Naive thymus-derived CD8-positive, alpha-beta T cell (primary cell): ENCODE data around the gene RHO. TPM values are rescaled to one million over a fixed set of nuclear protein-coding genes. Genes with fewer than 3 reads are reported as not detected.
A peak's percentile ranks its signal among the peaks of the same experiment; 100 is the strongest.
"Not testable (repeated sequence)": the region's sequence is repeated elsewhere in the genome, so short reads cannot be mapped to it uniquely, and the experiment has no call there.

ENCODE experiments used
- ATAC-seq, 2 donors: fragments of 150-1000 bp; cut with Tn5 transposase in 1 of 2; sonication (Bioruptor Pico), chemical (Tn5 transposase) in 1 of 2; 1 replicate in 1 of 2; 2 replicates in 1 of 2; pipeline ENCODE4 v1.10.0; 2021; ENCODE audit warnings: mild to moderate bottlenecking in 2 of 2, moderate library complexity in 2 of 2
- POLR2A ChIA-PET: fragments of 350-600 bp; sonication (Branson Sonifier 250); formaldehyde crosslinking; loops from one replicate; lab custom pipeline; 2021; ENCODE audit warnings: antibody characterized with exemption; lab: Charles Lee
- DNase-seq, 10 donors: peaks; one replicate each; pipeline versions ENCODE4 v3.0.0 to v3.0.0-alpha.2; 2020 to 2022
- H3K27ac Mint-ChIP-seq, 10 donors: one replicate each; pipeline ENCODE4 v1.8.0; 2020 to 2022; ENCODE audit warnings: mild to moderate bottlenecking in 10 of 10, mixed read lengths in 10 of 10, moderate library complexity in 4 of 10, inconsistent platforms in 1 of 10
- H3K27me3 Mint-ChIP-seq, 5 donors: one replicate each; pipeline ENCODE4 v1.8.0; 2021 to 2022; ENCODE audit warnings: mixed read lengths in 5 of 5
- H3K36me3 Mint-ChIP-seq, 3 donors: one replicate each; pipeline ENCODE4 v1.8.0; 2020 to 2022; ENCODE audit warnings: mixed read lengths in 3 of 3, mild to moderate bottlenecking in 2 of 3, inconsistent platforms in 1 of 3
- H3K4me1 Mint-ChIP-seq, 4 donors: one replicate each; pipeline ENCODE4 v1.8.0; 2021 to 2022; ENCODE audit warnings: mixed read lengths in 4 of 4
- H3K4me3 Mint-ChIP-seq, 10 donors: one replicate each; pipeline ENCODE4 v1.8.0; 2020 to 2022; ENCODE audit warnings: mild to moderate bottlenecking in 10 of 10, mixed read lengths in 10 of 10, moderate library complexity in 6 of 10, inconsistent platforms in 1 of 10
- H3K9me3 Mint-ChIP-seq, 9 donors: one replicate each; pipeline ENCODE4 v1.8.0; 2020 to 2022; ENCODE audit warnings: mixed read lengths in 9 of 9, mild to moderate bottlenecking in 3 of 9, inconsistent platforms in 1 of 9, moderate library complexity in 1 of 9
- polyA plus RNA-seq, 3 donors: library from polyadenylated mRNA; unstranded; fragments of 300-500 nt; fragmentation: Illumina TruSeq; gene quantifications; one replicate each; pipeline ENCODE4 v1.2.3, GENCODE V29; 2021
- total RNA-seq, 8 experiments: library from RNA in 2 of 8; stranded (reverse) in 2 of 8; gene quantifications; one replicate each; pipeline ENCODE4 v1.2.3 and lab custom pipeline; 2021 to 2026

RHO gene
- total and polyA plus RNA-seq, 5 experiments from 2014 or later = 0.13 TPM; not detected in 4

GRCh38 chr3:129515821-129516432 is 12.5 kb upstream of the RHO start:
- H3K4me3 Mint-ChIP-seq, H3K36me3 Mint-ChIP-seq, H3K4me1 Mint-ChIP-seq, DNase-seq, ATAC-seq, H3K27me3 Mint-ChIP-seq, POLR2A ChIA-PET, H3K9me3 Mint-ChIP-seq: not testable (repeated sequence)
- H3K27ac Mint-ChIP-seq = peak overlapping the region in 1 of 10 donors; percentile 74

- DNase-seq = no peak
- H3K4me1 Mint-ChIP-seq = no peaks in the 10 kb centered on the region
- H3K9me3 Mint-ChIP-seq = no peaks in the 10 kb centered on the region
- no peak overlapping the region for H3K4me3 Mint-ChIP-seq
- POLR2A ChIA-PET = no interaction called here
- H3K27me3 Mint-ChIP-seq = no peaks in the 10 kb centered on the region
- H3K27ac Mint-ChIP-seq = peak overlapping the region in 2 of 10 donors; percentile 28 to 59
- ATAC-seq = no peak
- H3K36me3 Mint-ChIP-seq = peaks cover 0 to 2% (median 0%) of the 10 kb centered on the region in 3 donors
These were observed 10.9 kb upstream of the RHO start for GRCh38 chr3:129517516-129517915.

GRCh38 chr3:129518038-129518561 is 10.3 kb upstream of the RHO start:
- Mint-ChIP-seq H3K4me3 (no peak overlapping the region), H3K4me1 (no peaks in the 10 kb centered on the region), H3K9me3 (no peaks in the 10 kb centered on the region), H3K36me3 (peaks cover 0 to 2% (median 0%) of the 10 kb centered on the region in 3 donors), H3K27me3 (no peaks in the 10 kb centered on the region), H3K27ac (peak overlapping the region in 1 of 10 donors; percentile 59)
- DNase-seq = no peak
- no peak for ATAC-seq
- POLR2A ChIA-PET = no interaction called here

GRCh38 chr3:129518581-129518980 is 9.9 kb upstream of the RHO start:
- no peaks in the 10 kb centered on the region for H3K27me3 Mint-ChIP-seq
- ATAC-seq = no peak
- H3K27ac Mint-ChIP-seq = no peak overlapping the region
- DNase-seq = no peak
- POLR2A ChIA-PET = no interaction called here
- no peak overlapping the region for H3K4me3 Mint-ChIP-seq
- peaks cover 0 to 2% (median 0%) of the 10 kb centered on the region in 3 donors for H3K36me3 Mint-ChIP-seq
- H3K4me1 Mint-ChIP-seq = no peaks in the 10 kb centered on the region
- H3K9me3 Mint-ChIP-seq = no peaks in the 10 kb centered on the region

- ATAC-seq = no peak
- Mint-ChIP-seq H3K27ac (no peak overlapping the region), H3K4me3 (no peak overlapping the region), H3K4me1 (no peaks in the 10 kb centered on the region), H3K27me3 (no peaks in the 10 kb centered on the region), H3K36me3 (peaks cover 0 to 2% (median 0%) of the 10 kb centered on the region in 3 donors), H3K9me3 (no peaks in the 10 kb centered on the region)
- DNase-seq = no peak
- POLR2A ChIA-PET = no interaction called here
These were observed 9.0 kb upstream of the RHO start for GRCh38 chr3:129519449-129519848.

GRCh38 chr3:129519896-129520715 is 8.3 kb upstream of the RHO start:
- ATAC-seq (no peak), DNase-seq (no peak)
- Mint-ChIP-seq H3K27ac (no peak overlapping the region), H3K36me3 (peaks cover 0 to 2% (median 0%) of the 10 kb centered on the region in 3 donors), H3K4me1 (peaks cover 0 to 3% (median 0%) of the 10 kb centered on the region in 4 donors), H3K27me3 (no peaks in the 10 kb centered on the region), H3K9me3 (no peaks in the 10 kb centered on the region), H3K4me3 (no peak overlapping the region)
- POLR2A ChIA-PET = no interaction called here

GRCh38 chr3:129520960-129521359 is 7.5 kb upstream of the RHO start:
- ATAC-seq (no peak), DNase-seq (no peak)
- Mint-ChIP-seq H3K27me3 (no peaks in the 10 kb centered on the region), H3K4me3 (no peak overlapping the region), H3K4me1 (peaks cover 0 to 10% (median 0%) of the 10 kb centered on the region in 4 donors), H3K9me3 (no peaks in the 10 kb centered on the region), H3K36me3 (peaks cover 0 to 2% (median 0%) of the 10 kb centered on the region in 3 donors), H3K27ac (no peak overlapping the region)
- POLR2A ChIA-PET = no interaction called here

- Mint-ChIP-seq H3K4me1 (peaks cover 0 to 16% (median 0%) of the 10 kb centered on the region in 4 donors), H3K36me3 (peaks cover 0 to 2% (median 0%) of the 10 kb centered on the region in 3 donors), H3K27me3 (no peaks in the 10 kb centered on the region), H3K9me3 (no peaks in the 10 kb centered on the region), H3K4me3 (no peak overlapping the region), H3K27ac (no peak overlapping the region)
- POLR2A ChIA-PET = no interaction called here
- ATAC-seq (no peak), DNase-seq (no peak)
These were observed 6.8 kb upstream of the RHO start for GRCh38 chr3:129521611-129522010.

- no peak for DNase-seq
- no peak overlapping the region for H3K4me3 Mint-ChIP-seq
- H3K27me3 Mint-ChIP-seq = no peaks in the 10 kb centered on the region
- H3K9me3 Mint-ChIP-seq = no peaks in the 10 kb centered on the region
- no peak for ATAC-seq
- H3K36me3 Mint-ChIP-seq = peaks cover 0 to 2% (median 0%) of the 10 kb centered on the region in 3 donors
- POLR2A ChIA-PET = no interaction called here
- peak overlapping the region in 1 of 10 donors; percentile 37 for H3K27ac Mint-ChIP-seq
- peaks cover 0 to 16% (median 0%) of the 10 kb centered on the region in 4 donors for H3K4me1 Mint-ChIP-seq
These were observed 5.5 kb upstream of the RHO start for GRCh38 chr3:129522953-129523352.

GRCh38 chr3:129524081-129524480 is 4.4 kb upstream of the RHO start:
- Mint-ChIP-seq H3K27ac (peak overlapping the region in 3 of 10 donors; percentile 16 to 40 (median 22)), H3K4me1 (peaks cover 0 to 16% (median 0%) of the 10 kb centered on the region in 4 donors), H3K9me3 (no peaks in the 10 kb centered on the region), H3K36me3 (no peaks in the 10 kb centered on the region), H3K4me3 (no peak overlapping the region), H3K27me3 (no peaks in the 10 kb centered on the region)
- DNase-seq (no peak), ATAC-seq (no peak)
- POLR2A ChIA-PET = no interaction called here

GRCh38 chr3:129525341-129525968 is 3.0 kb upstream of the RHO start:
- no peak for ATAC-seq
- H3K27ac Mint-ChIP-seq = peak overlapping the region in 2 of 10 donors; percentile 31 to 67

GRCh38 chr3:129526121-129526900 is 2.1 kb upstream of the RHO start:
- H3K36me3 Mint-ChIP-seq = no peaks in the 10 kb centered on the region
- DNase-seq (peak in 1 of 10 donors; percentile 8), ATAC-seq (peak in 1 of 2 donors; percentile 39)
- POLR2A ChIA-PET = interaction anchor here (0.6 kb wide), 1 partner anchor 246 kb away, joined by 6 read pairs; no protein-coding TSS in a partner anchor
- no peak overlapping the region for H3K4me3 Mint-ChIP-seq
- H3K27ac Mint-ChIP-seq = peak overlapping the region in 2 of 10 donors; percentile 31 to 67
- H3K27me3 Mint-ChIP-seq = no peaks in the 10 kb centered on the region
- H3K4me1 Mint-ChIP-seq = peaks cover 0 to 16% (median 0%) of the 10 kb centered on the region in 4 donors
- H3K9me3 Mint-ChIP-seq = no peaks in the 10 kb centered on the region

More at GRCh38 chr3:129525341-129525968, 3.0 kb upstream of the RHO start:
- no peak for DNase-seq
- Mint-ChIP-seq H3K9me3 (no peaks in the 10 kb centered on the region), H3K27me3 (no peaks in the 10 kb centered on the region), H3K4me1 (peaks cover 0 to 16% (median 0%) of the 10 kb centered on the region in 4 donors), H3K4me3 (no peak overlapping the region), H3K36me3 (no peaks in the 10 kb centered on the region)
- POLR2A ChIA-PET = no interaction called here
